Stimulated activated CD8-positive, alpha-beta memory T cell treated with anti-CD3 and anti-CD28 coated beads, Interleukin-7, amount 100 ng/mL, for 24 hours (primary cell): ENCODE results near the gene AFG3L2.

Experiments
- DNase-seq: peaks from one replicate; pipeline ENCODE4 v3.0.0-alpha.2; 2020; ENCODE audit warnings: low read depth

The AFG3L2 gene

GRCh38 chr18:12302391-12303147 is 74.5 kb downstream of the AFG3L2 start:
- DNase-seq, result no peak

GRCh38 chr18:12301263-12302005 is 75.6 kb downstream of the AFG3L2 start:
- no peak for DNase-seq

GRCh38 chr18:12299862-12300261 is 77.2 kb downstream of the AFG3L2 start:
- no peak for DNase-seq

- no peak for DNase-seq
Measured at GRCh38 chr18:12296457-12296856, 80.6 kb downstream of the AFG3L2 start.

- DNase-seq, result no peak
Measured at GRCh38 chr18:12296087-12296403, 81.0 kb downstream of the AFG3L2 start.

GRCh38 chr18:12295389-12296086 is 81.5 kb downstream of the AFG3L2 start:
- no peak for DNase-seq

GRCh38 chr18:12293831-12294230 is 83.2 kb downstream of the AFG3L2 start:
- no peak for DNase-seq

GRCh38 chr18:12291690-12292089 is 85.3 kb downstream of the AFG3L2 start:
- DNase-seq, result no peak

GRCh38 chr18:12291161-12291560 is 85.9 kb downstream of the AFG3L2 start:
- no peak for DNase-seq

GRCh38 chr18:12290086-12290485 is 86.9 kb downstream of the AFG3L2 start:
- no peak for DNase-seq

GRCh38 chr18:12288403-12288755 is 88.6 kb downstream of the AFG3L2 start:
- DNase-seq, result no peak

GRCh38 chr18:12287684-12288402 is 89.2 kb downstream of the AFG3L2 start:
- DNase-seq, result no peak

GRCh38 chr18:12287131-12287681 is 89.8 kb downstream of the AFG3L2 start:
- DNase-seq, result no peak

- no peak for DNase-seq
Measured at GRCh38 chr18:12283666-12284065, 93.4 kb downstream of the AFG3L2 start.

GRCh38 chr18:12283256-12283655 is 93.8 kb downstream of the AFG3L2 start:
- DNase-seq, result no peak

GRCh38 chr18:12282442-12283039 is 94.5 kb downstream of the AFG3L2 start:
- DNase-seq, result no peak

- no peak for DNase-seq
Measured at GRCh38 chr18:12281861-12282260, 95.2 kb downstream of the AFG3L2 start.

- no peak for DNase-seq
Measured at GRCh38 chr18:12279781-12280531, 97.1 kb downstream of the AFG3L2 start.
